HG02973 (cell line): Measurements from ENCODE around the gene RFC5.
A peak's percentile ranks its signal among the peaks of the same experiment; 100 is the strongest.
"Not testable (repeated sequence)": the region's sequence is repeated elsewhere in the genome, so short reads cannot be mapped to it uniquely, and the experiment has no call there.

Experiments used
- ATAC-seq: cut with Tn5 transposase; IDR thresholded peaks from one replicate; pipeline ENCODE4 v1.9.1; 2021; ENCODE audit warnings: moderate library complexity; ENCODE audit not compliant: unreplicated experiment

RFC5 gene

GRCh38 chr12:118015306-118015705 lies 1.2 kb upstream of the RFC5 start:
- ATAC-seq: no peak

GRCh38 chr12:118015944-118016343 lies 559 bp upstream of the RFC5 start:
- ATAC-seq: no peak

- no peak for ATAC-seq
Observed at GRCh38 chr12:118017926-118018325, 1.4 kb downstream of the RFC5 start.

GRCh38 chr12:118020036-118020435 lies 3.5 kb downstream of the RFC5 start:
- ATAC-seq: no peak

GRCh38 chr12:118022097-118022727 lies 5.7 kb downstream of the RFC5 start:
- ATAC-seq: not testable (repeated sequence)

- no peak for ATAC-seq
Observed at GRCh38 chr12:118022728-118023109, 6.2 kb downstream of the RFC5 start.

- ATAC-seq: no peak
Observed at GRCh38 chr12:118023301-118023860, 6.9 kb downstream of the RFC5 start.

GRCh38 chr12:118025168-118025567 lies 8.7 kb downstream of the RFC5 start:
- ATAC-seq: no peak

GRCh38 chr12:118029166-118029565 lies 12.7 kb downstream of the RFC5 start:
- no peak for ATAC-seq

- ATAC-seq: no peak
Observed at GRCh38 chr12:118032188-118032587, 15.7 kb downstream of the RFC5 start.

GRCh38 chr12:118033323-118033722 lies 16.8 kb downstream of the RFC5 start:
- ATAC-seq: no peak

- ATAC-seq: no peak
Observed at GRCh38 chr12:118033902-118034301, 17.4 kb downstream of the RFC5 start.

- ATAC-seq: no peak
Observed at GRCh38 chr12:118034429-118035189, 18.1 kb downstream of the RFC5 start.

GRCh38 chr12:118035190-118036041 lies 18.9 kb downstream of the RFC5 start:
- ATAC-seq: peak; percentile 81

GRCh38 chr12:118036672-118037411 lies 20.3 kb downstream of the RFC5 start:
- ATAC-seq: no peak

GRCh38 chr12:118038137-118038536 lies 21.6 kb downstream of the RFC5 start:
- no peak for ATAC-seq

- no peak for ATAC-seq
Observed at GRCh38 chr12:118042091-118042490, 25.6 kb downstream of the RFC5 start.

- ATAC-seq: no peak
Observed at GRCh38 chr12:118044075-118044474, 27.6 kb downstream of the RFC5 start.

GRCh38 chr12:118044577-118044976 lies 28.1 kb downstream of the RFC5 start:
- no peak for ATAC-seq

- no peak for ATAC-seq
Observed at GRCh38 chr12:118046430-118046829, 29.9 kb downstream of the RFC5 start.
